ENCODE measurements around the gene CISTR.
A peak's percentile ranks its signal among the peaks of the same experiment; 100 is the strongest.

CISTR gene

GRCh38 chr12:53743266-53744129, 8.3 kb downstream of the CISTR start:
- no peak overlapping the region for H3K27ac ChIP-seq
- TF ChIP-seq ZFX (IDR thresholded peaks at IDR 0.05; ENCODE audit: borderline replicate concordance) (no peak), CTCF (IDR thresholded peaks at IDR 0.05) (peak; percentile 99)

GRCh38 chr12:53740130-53740491, 11.7 kb downstream of the CISTR start:
- no peak overlapping the region for H3K27ac ChIP-seq
- TF ChIP-seq CTCF (IDR thresholded peaks at IDR 0.05) (peak; percentile 27), ZFX (IDR thresholded peaks at IDR 0.05; ENCODE audit: borderline replicate concordance) (no peak)

- TF ChIP-seq CTCF (IDR thresholded peaks at IDR 0.05) = no peak
- no peak overlapping the region for H3K27ac ChIP-seq
Measured at GRCh38 chr12:53739214-53740129, 12.3 kb downstream of the CISTR start.

GRCh38 chr12:53738406-53739213, 13.2 kb downstream of the CISTR start:
- no peak overlapping the region for H3K27ac ChIP-seq
- TF ChIP-seq ZFX (IDR thresholded peaks at IDR 0.05; ENCODE audit: borderline replicate concordance) (no peak), CTCF (IDR thresholded peaks at IDR 0.05) (no peak)

GRCh38 chr12:53737951-53738405, 13.8 kb downstream of the CISTR start:
- TF ChIP-seq CTCF (IDR thresholded peaks at IDR 0.05) (no peak), ZFX (IDR thresholded peaks at IDR 0.05; ENCODE audit: borderline replicate concordance) (no peak)
- no peak overlapping the region for H3K27ac ChIP-seq

- no peak overlapping the region for H3K27ac ChIP-seq
- TF ChIP-seq CTCF (IDR thresholded peaks at IDR 0.05) = no peak
- no peak for TF ChIP-seq ZFX (IDR thresholded peaks at IDR 0.05; ENCODE audit: borderline replicate concordance)
Measured at GRCh38 chr12:53737093-53737808, 14.5 kb downstream of the CISTR start.
